Gastrocnemius medialis (tissue), 4 donors: ENCODE data around the gene CACNB4. TPM values are rescaled to one million over a fixed set of nuclear protein-coding genes. Genes with fewer than 3 reads are reported as not detected.

Source experiments
- ATAC-seq, 2 donors: fragments of 150-250 bp; one replicate each; pipeline ENCODE4 v1.9.1; 2016
- DNase-seq, 2 donors: peaks; one replicate each; pipeline ENCODE4 v3.0.0-alpha.2; 2019
- H3K27ac ChIP-seq, 4 donors: fragments of 200-600 bp; sonication (generic); 1 replicate in 1 of 4; 2 replicates in 3 of 4; pipeline ENCODE4 v1.5.1; 2016 to 2018; ENCODE audit warnings: mild to moderate bottlenecking in 2 of 4, moderate library complexity in 1 of 4
- H3K27me3 ChIP-seq, 3 donors: fragments of 200-600 bp; sonication (generic) in 2 of 3; 1 replicate in 1 of 3; 2 replicates in 2 of 3; pipeline versions ENCODE4 v1.5.1 to v1.6.0; 2016 to 2019; ENCODE audit warnings: mild to moderate bottlenecking in 1 of 3, moderate library complexity in 1 of 3
- H3K36me3 ChIP-seq, 2 donors: fragments of 200-600 bp; sonication (generic) in 1 of 2; one replicate each; pipeline ENCODE4 v1.5.1; 2017 to 2018
- H3K4me1 ChIP-seq, 2 donors: fragments of 200-600 bp; sonication (generic) in 1 of 2; one replicate each; pipeline ENCODE4 v1.5.1; 2016 to 2017; ENCODE audit warnings: mild to moderate bottlenecking in 2 of 2
- H3K4me3 ChIP-seq, 4 donors: fragments of 200-600 bp; sonication (generic) in 3 of 4; 1 replicate in 1 of 4; 2 replicates in 3 of 4; pipeline ENCODE4 v1.5.1; 2016 to 2019; ENCODE audit warnings: mild to moderate bottlenecking in 2 of 4
- H3K9me3 ChIP-seq, 3 donors: fragments of 200-600 bp; sonication (generic) in 2 of 3; 1 replicate in 1 of 3; 2 replicates in 2 of 3; pipeline ENCODE4 v1.5.1; 2016 to 2019
- CTCF ChIP-seq, 5 experiments: fragments of 450-650 bp in 3 of 5; fragments of 200-600 bp in 2 of 5; sonication (generic) in 2 of 5; IDR thresholded peaks in 4 of 5; conservative IDR thresholded peaks in 1 of 5; 1 replicate in 4 of 5; 2 replicates in 1 of 5; pipeline ENCODE4 v1.5.1; 2016 to 2019; ENCODE audit warnings: antibody characterized with exemption in 5 of 5, mild to moderate bottlenecking in 3 of 5, moderate library complexity in 3 of 5
- POLR2A ChIP-seq, 2 donors: fragments of 450-650 bp; IDR thresholded peaks; one replicate each; pipeline ENCODE4 v1.6.1; 2017; ENCODE audit warnings: antibody characterized with exemption in 2 of 2, mild to moderate bottlenecking in 2 of 2, moderate library complexity in 2 of 2
- in situ Hi-C, 4 donors: fragments of 200-750 bp; cut with MboI; loops; one replicate each; pipeline versions ENCODE4 v1.15.0 to v1.8.0; 2017; ENCODE audit warnings: low sequenced_read_pairs in 4 of 4
- intact Hi-C: fragments of 100-400 bp; cut with DNase I; formaldehyde crosslinking; loops from one replicate; pipeline ENCODE4 v1.15.1; 2023; ENCODE audit warnings: low total_unique reads
- total RNA-seq, 4 donors: library from RNA; depleted of rRNA; stranded (reverse); fragments of >200 nt; gene quantifications; one replicate each; pipeline versions ENCODE4 v1.1.0 to v1.2.3, GENCODE V29; 2016

Gene CACNB4
- total RNA-seq, 4 donors from 2014 or later, result 0.04 to 0.56 (median 0.36) TPM

- no peaks in the 10 kb centered on the region for H3K27me3 ChIP-seq
- intact Hi-C loops (no loop called here), in situ Hi-C loops (loop anchor here (25.0 kb wide), 4 partner anchors 179 to 404 kb away; partner anchors contain the start of gene ARL5A (in 2 of the 4))
- no peak for TF ChIP-seq CTCF (IDR thresholded peaks at IDR 0.05 in 4 of 5, conservative IDR thresholded peaks at IDR 0.05 in 1 of 5)
- TF ChIP-seq POLR2A (IDR thresholded peaks at IDR 0.05), result no peak
- H3K36me3 ChIP-seq, result no peaks in the 10 kb centered on the region
- DNase-seq (no peak), ATAC-seq (no peak)
- no peaks in the 10 kb centered on the region for H3K4me1 ChIP-seq
- no peak overlapping the region for H3K27ac ChIP-seq
- H3K9me3 ChIP-seq, result no peaks in the 10 kb centered on the region
- H3K4me3 ChIP-seq, result no peak overlapping the region
Measured at GRCh38 chr2:152016181-152017120, 82.4 kb downstream of the CACNB4 start.

GRCh38 chr2:152015552-152015951 is 83.3 kb downstream of the CACNB4 start:
- Histone ChIP-seq H3K4me1 (no peaks in the 10 kb centered on the region), H3K4me3 (no peak overlapping the region), H3K27ac (no peak overlapping the region), H3K27me3 (no peaks in the 10 kb centered on the region), H3K9me3 (no peaks in the 10 kb centered on the region), H3K36me3 (no peaks in the 10 kb centered on the region)
- DNase-seq (no peak), ATAC-seq (no peak)
- no peak for TF ChIP-seq POLR2A (IDR thresholded peaks at IDR 0.05)
- no peak for TF ChIP-seq CTCF (IDR thresholded peaks at IDR 0.05 in 4 of 5, conservative IDR thresholded peaks at IDR 0.05 in 1 of 5)
- intact Hi-C loops, result no loop called here
- in situ Hi-C loops, result loop anchor here (25.0 kb wide), 4 partner anchors 178 to 403 kb away; partner anchors contain the start of gene ARL5A (in 2 of the 4)

GRCh38 chr2:152012697-152013096 is 86.1 kb downstream of the CACNB4 start:
- no peaks in the 10 kb centered on the region for H3K9me3 ChIP-seq
- in situ Hi-C loops (loop anchor here (25.0 kb wide), 4 partner anchors 175 to 400 kb away; partner anchors contain the start of gene ARL5A (in 2 of the 4)), intact Hi-C loops (no loop called here)
- no peaks in the 10 kb centered on the region for H3K4me1 ChIP-seq
- no peak overlapping the region for H3K4me3 ChIP-seq
- DNase-seq, result no peak
- H3K27me3 ChIP-seq, result no peaks in the 10 kb centered on the region
- no peaks in the 10 kb centered on the region for H3K36me3 ChIP-seq
- TF ChIP-seq CTCF (IDR thresholded peaks at IDR 0.05 in 4 of 5, conservative IDR thresholded peaks at IDR 0.05 in 1 of 5) (no peak), POLR2A (IDR thresholded peaks at IDR 0.05) (no peak)
- ATAC-seq, result no peak
- H3K27ac ChIP-seq, result no peak overlapping the region

- intact Hi-C loops, result no loop called here
- H3K36me3 ChIP-seq, result no peaks in the 10 kb centered on the region
- TF ChIP-seq POLR2A (IDR thresholded peaks at IDR 0.05), result no peak
- TF ChIP-seq CTCF (IDR thresholded peaks at IDR 0.05 in 4 of 5, conservative IDR thresholded peaks at IDR 0.05 in 1 of 5), result no peak
- no peak overlapping the region for H3K27ac ChIP-seq
- no peak overlapping the region for H3K4me3 ChIP-seq
- no peaks in the 10 kb centered on the region for H3K4me1 ChIP-seq
- in situ Hi-C loops, result loop anchor here (25.0 kb wide), 4 partner anchors 174 to 399 kb away; partner anchors contain the start of gene ARL5A (in 2 of the 4)
- DNase-seq (no peak), ATAC-seq (no peak)
- no peaks in the 10 kb centered on the region for H3K9me3 ChIP-seq
- no peaks in the 10 kb centered on the region for H3K27me3 ChIP-seq
Measured at GRCh38 chr2:152011724-152012123, 87.1 kb downstream of the CACNB4 start.
